GM23338 (cell line): ENCODE data around the gene NBPF1. TPM values are rescaled to one million over a fixed set of nuclear protein-coding genes. Genes with fewer than 3 reads are reported as not detected.
"Not testable (repeated sequence)": the region's sequence is repeated elsewhere in the genome, so short reads cannot be mapped to it uniquely, and the experiment has no call there.

Source experiments
- ATAC-seq: fragments of 200-7000 bp; cut with Tn5 transposase; 3 replicates; pipeline ENCODE4 v1.9.1; 2020
- DNase-seq: peaks from one replicate; pipeline ENCODE4 v3.0.0-alpha.2; 2015; ENCODE audit warnings: low spot score
- H2AFZ ChIP-seq: fragments of 200-600 bp; sonication (generic); 2 replicates; pipeline ENCODE4 v1.8.0; 2016; ENCODE audit warnings: antibody characterized with exemption, mild to moderate bottlenecking, moderate library complexity
- H3F3A ChIP-seq: fragments of 200-600 bp; sonication (generic); replicated peaks from 2 replicates; pipeline ENCODE4 v1.8.0; 2017; ENCODE audit warnings: antibody characterized with exemption, mixed run types, low read depth
- H3K27ac ChIP-seq: fragments of 200-600 bp; sonication (generic); 2 replicates; pipeline ENCODE4 v1.6.1; 2016; ENCODE audit warnings: low read depth
- H3K27me3 ChIP-seq: fragments of 200-600 bp; sonication (generic); 2 replicates; pipeline ENCODE4 v1.8.0; 2016; ENCODE audit warnings: mild to moderate bottlenecking, mixed run types, moderate library complexity; ENCODE audit not compliant: insufficient read depth
- H3K36me3 ChIP-seq: fragments of 200-600 bp; sonication (generic); 2 replicates; pipeline ENCODE4 v1.8.0; 2016; ENCODE audit warnings: mild to moderate bottlenecking; ENCODE audit not compliant: insufficient read depth
- H3K4me1 ChIP-seq: fragments of 200-600 bp; sonication (generic); 2 replicates; pipeline ENCODE4 v1.8.0; 2016; ENCODE audit warnings: mild to moderate bottlenecking, moderate library complexity; ENCODE audit not compliant: insufficient read depth
- H3K4me2 ChIP-seq: fragments of 200-600 bp; sonication (generic); 2 replicates; pipeline ENCODE4 v1.7.1; 2017; ENCODE audit warnings: mixed run types
- H3K4me3 ChIP-seq: fragments of 200-600 bp; sonication (generic); 2 replicates; pipeline ENCODE4 v1.6.1; 2016; ENCODE audit warnings: mixed run types
- H3K79me2 ChIP-seq: fragments of 200-600 bp; sonication (generic); replicated peaks from 2 replicates; pipeline ENCODE4 v1.8.0; 2017; ENCODE audit warnings: mild to moderate bottlenecking; ENCODE audit not compliant: insufficient read depth
- H3K9me2 ChIP-seq: fragments of 200-600 bp; sonication (generic); 2 replicates; pipeline ENCODE4 v1.8.0; 2017; ENCODE audit not compliant: insufficient read depth
- H4K20me1 ChIP-seq: fragments of 200-600 bp; sonication (generic); replicated peaks from 2 replicates; pipeline ENCODE4 v1.8.0; 2017; ENCODE audit warnings: mild to moderate bottlenecking; ENCODE audit not compliant: insufficient read depth
- H3K27ac Mint-ChIP-seq: 2 replicates; pipeline ENCODE4 v1.8.0; 2020; ENCODE audit warnings: inconsistent platforms, mild to moderate bottlenecking, moderate library complexity, mixed read lengths
- H3K27me3 Mint-ChIP-seq: 3 replicates; pipeline ENCODE4 v1.8.0; 2022; ENCODE audit warnings: low read depth, mild to moderate bottlenecking, moderate library complexity, mixed read lengths, inconsistent platforms; ENCODE audit not compliant: insufficient read depth, poor library complexity
- H3K36me3 Mint-ChIP-seq: 3 replicates; pipeline ENCODE4 v1.8.0; 2021; ENCODE audit warnings: low read depth, mild to moderate bottlenecking, inconsistent platforms, moderate library complexity, mixed read lengths
- H3K4me1 Mint-ChIP-seq: 3 replicates; pipeline ENCODE4 v1.8.0; 2020; ENCODE audit warnings: mild to moderate bottlenecking, inconsistent platforms, mixed read lengths
- H3K4me3 Mint-ChIP-seq: 3 replicates; pipeline ENCODE4 v1.8.0; 2021; ENCODE audit warnings: moderate library complexity, mild to moderate bottlenecking, inconsistent platforms, mixed read lengths
- H3K9me3 Mint-ChIP-seq: 3 replicates; pipeline ENCODE4 v1.8.0; 2020; ENCODE audit warnings: moderate library complexity, mild to moderate bottlenecking, inconsistent platforms, mixed read lengths
- polyA plus RNA-seq: library from polyadenylated mRNA; unstranded; fragments of >200 nt; fragmentation: Nextera tagmentation; extraction: Ambion mirVana; gene quantifications from 2 replicates; pipeline ENCODE4 v1.2.1, GENCODE V29; 2016
- total RNA-seq: library from RNA; depleted of rRNA; stranded (reverse); fragments of >200 nt; shearing (Covaris generic); gene quantifications from 2 replicates; pipeline ENCODE4 v1.2.3, GENCODE V29; 2014
- TF ChIP-seq, protein P1 (sequence below), 2 experiments: fragments of 200-600 bp in 1 of 2; sonication (generic) in 1 of 2; conservative IDR thresholded peaks; 2 replicates each; pipeline versions ENCODE4 v1.5.1 to v1.6.1; 2016 to 2017; ENCODE audit warnings: antibody characterized with exemption in 2 of 2, low read depth in 2 of 2, mild to moderate bottlenecking in 2 of 2, moderate library complexity in 1 of 2

Gene NBPF1
- total and polyA plus RNA-seq, 2 experiments from 2014 or later: 9.5 to 11.8 TPM

DNA sequence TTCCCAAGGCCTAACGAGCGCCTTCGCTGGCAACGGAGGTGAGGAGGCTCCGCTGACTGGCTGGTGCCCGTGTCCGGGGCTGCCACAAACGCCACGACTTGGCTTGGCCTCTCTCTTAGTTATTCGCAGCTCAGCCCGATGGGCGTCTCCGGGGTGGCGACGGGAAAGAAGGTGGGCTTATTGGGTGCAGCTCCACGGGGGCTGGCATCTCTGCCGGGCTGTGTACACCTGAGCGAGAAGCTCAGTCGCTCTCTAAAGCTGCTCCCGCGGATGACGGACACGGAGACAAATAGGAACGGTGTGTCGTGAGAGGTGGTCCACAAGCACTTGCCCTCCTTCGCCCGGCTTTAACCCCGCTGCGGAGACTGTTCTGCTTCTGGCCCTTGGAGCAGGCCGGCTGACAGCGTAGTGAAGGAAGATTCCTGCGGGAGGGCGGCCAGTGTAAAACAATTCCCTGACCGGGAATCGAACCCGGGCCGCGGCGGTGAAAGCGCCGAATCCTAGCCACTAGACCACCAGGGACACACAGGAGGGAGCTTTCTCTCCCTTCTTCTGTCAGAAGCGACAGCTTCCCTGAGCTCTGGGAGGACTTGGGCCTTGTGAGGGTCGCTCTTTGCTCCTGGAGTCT lies 78.4 kb downstream of the NBPF1 start:
- not testable (repeated sequence) for H3K9me2 ChIP-seq, H3K36me3 ChIP-seq, H3K79me2 ChIP-seq, H3K27ac ChIP-seq, H3K27ac Mint-ChIP-seq, H2AFZ ChIP-seq, H3K36me3 Mint-ChIP-seq, H3K4me1 ChIP-seq, H3F3A ChIP-seq, H4K20me1 ChIP-seq, H3K9me3 Mint-ChIP-seq
- ATAC-seq (peak; percentile 90), DNase-seq (peak; percentile 69)
- Mint-ChIP-seq H3K27me3 (peaks cover 42% of the 10 kb centered on the region), H3K4me1 (peaks cover 26% of the 10 kb centered on the region), H3K4me3 (peak overlapping the region; percentile 87)
- Histone ChIP-seq H3K27me3 (peaks cover 39% of the 10 kb centered on the region), H3K4me3 (peak overlapping the region; percentile 87), H3K4me2 (peak overlapping the region; percentile 92)

GRCh38 chr1:16534239-16534828 lies 79.0 kb downstream of the NBPF1 start:
- not testable (repeated sequence) for H4K20me1 ChIP-seq, H3K27ac Mint-ChIP-seq, H3K36me3 ChIP-seq, H3K79me2 ChIP-seq, DNase-seq, H3F3A ChIP-seq, H2AFZ ChIP-seq, H3K4me1 ChIP-seq, H3K27ac ChIP-seq, H3K9me3 Mint-ChIP-seq, H3K9me2 ChIP-seq, H3K36me3 Mint-ChIP-seq
- H3K4me3 ChIP-seq: peak overlapping the region; percentile 87
- TF ChIP-seq, protein P1, sequence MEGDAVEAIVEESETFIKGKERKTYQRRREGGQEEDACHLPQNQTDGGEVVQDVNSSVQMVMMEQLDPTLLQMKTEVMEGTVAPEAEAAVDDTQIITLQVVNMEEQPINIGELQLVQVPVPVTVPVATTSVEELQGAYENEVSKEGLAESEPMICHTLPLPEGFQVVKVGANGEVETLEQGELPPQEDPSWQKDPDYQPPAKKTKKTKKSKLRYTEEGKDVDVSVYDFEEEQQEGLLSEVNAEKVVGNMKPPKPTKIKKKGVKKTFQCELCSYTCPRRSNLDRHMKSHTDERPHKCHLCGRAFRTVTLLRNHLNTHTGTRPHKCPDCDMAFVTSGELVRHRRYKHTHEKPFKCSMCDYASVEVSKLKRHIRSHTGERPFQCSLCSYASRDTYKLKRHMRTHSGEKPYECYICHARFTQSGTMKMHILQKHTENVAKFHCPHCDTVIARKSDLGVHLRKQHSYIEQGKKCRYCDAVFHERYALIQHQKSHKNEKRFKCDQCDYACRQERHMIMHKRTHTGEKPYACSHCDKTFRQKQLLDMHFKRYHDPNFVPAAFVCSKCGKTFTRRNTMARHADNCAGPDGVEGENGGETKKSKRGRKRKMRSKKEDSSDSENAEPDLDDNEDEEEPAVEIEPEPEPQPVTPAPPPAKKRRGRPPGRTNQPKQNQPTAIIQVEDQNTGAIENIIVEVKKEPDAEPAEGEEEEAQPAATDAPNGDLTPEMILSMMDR (conservative IDR thresholded peaks at IDR 0.05; ENCODE audit: low read depth in 2 of 2): peak in 1 of 2 experiments; percentile 6; a peak in 1 of 4 replicates
- ATAC-seq: peak; percentile 7
- peaks cover 42% of the 10 kb centered on the region for H3K27me3 Mint-ChIP-seq
- peak overlapping the region; percentile 87 for H3K4me3 Mint-ChIP-seq
- H3K4me1 Mint-ChIP-seq: peaks cover 26% of the 10 kb centered on the region
- peak overlapping the region; percentile 92 for H3K4me2 ChIP-seq
- peaks cover 39% of the 10 kb centered on the region for H3K27me3 ChIP-seq

- Histone ChIP-seq H3K27me3 (peaks cover 39% of the 10 kb centered on the region), H2AFZ (0 out of 2 replicates have a peak overlapping the region, but pooled peaks have one; percentile 76), H3K4me2 (peak overlapping the region; percentile 74), H3K4me3 (peak overlapping the region; percentile 51)
- DNase-seq, H3K9me2 ChIP-seq, H3F3A ChIP-seq, H4K20me1 ChIP-seq, H3K4me1 ChIP-seq, H3K27ac Mint-ChIP-seq, H3K36me3 Mint-ChIP-seq, H3K9me3 Mint-ChIP-seq, H3K27ac ChIP-seq, H3K36me3 ChIP-seq, H3K79me2 ChIP-seq: not testable (repeated sequence)
- peak overlapping the region; percentile 81 for H3K4me3 Mint-ChIP-seq
- ATAC-seq: peak; percentile 11
- H3K4me1 Mint-ChIP-seq: peaks cover 21% of the 10 kb centered on the region
- TF ChIP-seq, protein P1 (conservative IDR thresholded peaks at IDR 0.05; ENCODE audit: low read depth in 2 of 2): peak; percentile 9 to 47; a peak in 3 of 4 replicates
- H3K27me3 Mint-ChIP-seq: peaks cover 45% of the 10 kb centered on the region
Observed at GRCh38 chr1:16532235-16532991, 81.0 kb downstream of the NBPF1 start.

GRCh38 chr1:16528338-16528737 lies 85.0 kb downstream of the NBPF1 start:
- not testable (repeated sequence) for H4K20me1 ChIP-seq, H3K27ac Mint-ChIP-seq, ATAC-seq, H2AFZ ChIP-seq, H3K4me3 Mint-ChIP-seq, H3K9me3 Mint-ChIP-seq, H3K4me2 ChIP-seq, H3K9me2 ChIP-seq, H3K4me1 Mint-ChIP-seq, H3K79me2 ChIP-seq, H3K4me1 ChIP-seq, DNase-seq, H3K4me3 ChIP-seq, H3K36me3 Mint-ChIP-seq, H3F3A ChIP-seq, H3K27ac ChIP-seq, H3K36me3 ChIP-seq
- H3K27me3 ChIP-seq: peaks cover 14% of the 10 kb centered on the region
- H3K27me3 Mint-ChIP-seq: peaks cover 16% of the 10 kb centered on the region

- not testable (repeated sequence) for ATAC-seq, H3K27ac ChIP-seq, DNase-seq, H3K36me3 Mint-ChIP-seq, H2AFZ ChIP-seq, H3K36me3 ChIP-seq, H3K79me2 ChIP-seq, H3K4me3 ChIP-seq, H3K27ac Mint-ChIP-seq, H3K9me3 Mint-ChIP-seq, H4K20me1 ChIP-seq, H3K4me1 ChIP-seq, H3F3A ChIP-seq, H3K4me3 Mint-ChIP-seq, H3K4me1 Mint-ChIP-seq, H3K9me2 ChIP-seq, H3K4me2 ChIP-seq
- peaks cover 11% of the 10 kb centered on the region for H3K27me3 ChIP-seq
- peaks cover 11% of the 10 kb centered on the region for H3K27me3 Mint-ChIP-seq
Observed at GRCh38 chr1:16525769-16526168, 87.6 kb downstream of the NBPF1 start.
